HG03521 (cell line): ENCODE measurements around the gene PCDHGB6.
"Not testable (repeated sequence)": the region's sequence is repeated elsewhere in the genome, so short reads cannot be mapped to it uniquely, and the experiment has no call there.

Source experiments
- ATAC-seq: cut with Tn5 transposase; IDR thresholded peaks from one replicate; pipeline ENCODE4 v1.9.1; 2021; ENCODE audit warnings: mild to moderate bottlenecking, moderate library complexity; ENCODE audit not compliant: unreplicated experiment

The PCDHGB6 gene

GRCh38 chr5:141407790-141408505 is at the start of gene PCDHGB6:
PCDHGB6 (plus strand) TSS chr5:141408021; CDS start chr5:141408203, 182 bp downstream.
- ATAC-seq: not testable (repeated sequence)

- no peak for ATAC-seq
Observed at GRCh38 chr5:141359790-141360426, 47.9 kb upstream of the PCDHGB6 start, which contains the start of gene PCDHGB2. PCDHGB2 (plus strand) TSS chr5:141359994; CDS start chr5:141360136, 142 bp downstream.

GRCh38 chr5:141360685-141361084 is 47.1 kb upstream of the PCDHGB6 start:
- ATAC-seq: no peak

- ATAC-seq: no peak
Observed at GRCh38 chr5:141362719-141363118, 45.1 kb upstream of the PCDHGB6 start.

GRCh38 chr5:141363952-141364660 is 43.7 kb upstream of the PCDHGB6 start, which contains the start of gene PCDHGA5:
PCDHGA5 (plus strand) TSS chr5:141364162; CDS start chr5:141364331, 169 bp downstream.
- no peak for ATAC-seq

- no peak for ATAC-seq
Observed at GRCh38 chr5:141366016-141366896, 41.6 kb upstream of the PCDHGB6 start.

- ATAC-seq: peak; percentile 67
Observed at GRCh38 chr5:141369994-141370848, 37.6 kb upstream of the PCDHGB6 start, which contains the start of gene PCDHGB3. PCDHGB3 (plus strand) TSS chr5:141370242; CDS start chr5:141370395, 153 bp downstream.

- ATAC-seq: no peak
Observed at GRCh38 chr5:141371572-141372475, 36.0 kb upstream of the PCDHGB6 start.

- ATAC-seq: no peak
Observed at GRCh38 chr5:141373673-141374317, 34.0 kb upstream of the PCDHGB6 start, which contains the start of gene PCDHGA6. PCDHGA6 (plus strand) TSS chr5:141373891; CDS start chr5:141374084, 193 bp downstream.

- no peak for ATAC-seq
Observed at GRCh38 chr5:141374627-141375026, 33.2 kb upstream of the PCDHGB6 start.

GRCh38 chr5:141375444-141376155 is 32.2 kb upstream of the PCDHGB6 start:
- ATAC-seq: not testable (repeated sequence)

GRCh38 chr5:141382469-141383294 is 25.1 kb upstream of the PCDHGB6 start, which contains the start of gene PCDHGA7:
PCDHGA7 (plus strand) TSS chr5:141382742; CDS start chr5:141382900, 158 bp downstream.
- ATAC-seq: no peak

GRCh38 chr5:141383345-141383744 is 24.5 kb upstream of the PCDHGB6 start:
- ATAC-seq: no peak

GRCh38 chr5:141384471-141385267 is 23.2 kb upstream of the PCDHGB6 start:
- ATAC-seq: no peak

- peak; percentile 67 for ATAC-seq
Observed at GRCh38 chr5:141387557-141388311, 20.1 kb upstream of the PCDHGB6 start, which contains the start of gene PCDHGB4. PCDHGB4 (plus strand) TSS chr5:141387698; CDS start chr5:141387885, 187 bp downstream.
